Calu3 (cell line): Measurements from ENCODE around the gene KAZN. TPM values are rescaled to one million over a fixed set of nuclear protein-coding genes. Genes with fewer than 3 reads are reported as not detected.

Source experiments
- BruUV-seq: library from RNA; stranded (reverse); fragments of 400-500 nt; replicated peaks from 2 replicates; lab custom pipeline; 2021; lab: Mats Ljungman, UMichigan
- CTCF ChIA-PET: fragments of 300-600 bp; sonication (Branson Sonifier 250); formaldehyde crosslinking; loops from one replicate; lab custom pipeline; 2022; ENCODE audit warnings: antibody characterized with exemption; lab: Charles Lee
- DNase-seq: peaks from one replicate; pipeline ENCODE4 v3.0.0; 2022
- H3K27ac Mint-ChIP-seq: one replicate; pipeline ENCODE4 v1.8.0; 2022; ENCODE audit warnings: mixed read lengths; ENCODE audit not compliant: unreplicated experiment
- H3K27me3 Mint-ChIP-seq: one replicate; pipeline ENCODE4 v1.8.0; 2022; ENCODE audit warnings: mixed read lengths; ENCODE audit not compliant: unreplicated experiment
- H3K36me3 Mint-ChIP-seq: one replicate; pipeline ENCODE4 v1.8.0; 2022; ENCODE audit warnings: mild to moderate bottlenecking, moderate library complexity, mixed read lengths; ENCODE audit not compliant: insufficient read depth, unreplicated experiment
- H3K4me1 Mint-ChIP-seq: one replicate; pipeline ENCODE4 v1.8.0; 2022; ENCODE audit warnings: mild to moderate bottlenecking, low read depth, mixed read lengths; ENCODE audit not compliant: unreplicated experiment
- H3K4me3 Mint-ChIP-seq: one replicate; pipeline ENCODE4 v1.8.0; 2022; ENCODE audit warnings: mild to moderate bottlenecking, low read depth, moderate library complexity, mixed read lengths; ENCODE audit not compliant: unreplicated experiment
- H3K9me3 Mint-ChIP-seq: one replicate; pipeline ENCODE4 v1.8.0; 2022; ENCODE audit warnings: low read depth, mixed read lengths; ENCODE audit not compliant: unreplicated experiment
- CTCF ChIP-seq: fragments of 200-600 bp; IDR thresholded peaks from one replicate; pipeline ENCODE4 v1.8.0; 2022; ENCODE audit warnings: antibody characterized with exemption; ENCODE audit not compliant: unreplicated experiment
- intact Hi-C: fragments of 100-400 bp; cut with micrococcal nuclease; formaldehyde crosslinking; loops from one replicate; pipeline ENCODE4 v1.10.0; 2022; ENCODE audit not compliant: unreplicated experiment
- total RNA-seq: library from RNA; stranded (reverse); gene quantifications from 2 replicates; pipeline ENCODE4 v1.2.3, GENCODE V29; 2022

Gene KAZN
- total RNA-seq, 1 experiment from 2014 or later: 3.6 TPM

- BruUV-seq: no TSS peak
- intact Hi-C loops: no loop called here
- Mint-ChIP-seq H3K4me1 (peaks cover 31% of the 10 kb centered on the region), H3K4me3 (no peak overlapping the region), H3K27me3 (peaks cover 20% of the 10 kb centered on the region), H3K9me3 (no peaks in the 10 kb centered on the region), H3K27ac (no peak overlapping the region), H3K36me3 (peaks cover 3% of the 10 kb centered on the region)
- CTCF ChIA-PET: no interaction called here
- no peak for DNase-seq
- TF ChIP-seq CTCF: no peak
Observed at GRCh38 chr1:15095496-15095875, 497.0 kb downstream of the KAZN start.

- no peak overlapping the region for H3K27ac Mint-ChIP-seq
- no peaks in the 10 kb centered on the region for H3K36me3 Mint-ChIP-seq
- H3K4me3 Mint-ChIP-seq: no peak overlapping the region
- intact Hi-C loops: no loop called here
- no peak for TF ChIP-seq CTCF
- peaks cover 28% of the 10 kb centered on the region for H3K27me3 Mint-ChIP-seq
- no peak for DNase-seq
- no peaks in the 10 kb centered on the region for H3K9me3 Mint-ChIP-seq
- CTCF ChIA-PET: no interaction called here
- no TSS peak for BruUV-seq
- peaks cover 31% of the 10 kb centered on the region for H3K4me1 Mint-ChIP-seq
Observed at GRCh38 chr1:15096293-15096692, 497.8 kb downstream of the KAZN start.

DNA sequence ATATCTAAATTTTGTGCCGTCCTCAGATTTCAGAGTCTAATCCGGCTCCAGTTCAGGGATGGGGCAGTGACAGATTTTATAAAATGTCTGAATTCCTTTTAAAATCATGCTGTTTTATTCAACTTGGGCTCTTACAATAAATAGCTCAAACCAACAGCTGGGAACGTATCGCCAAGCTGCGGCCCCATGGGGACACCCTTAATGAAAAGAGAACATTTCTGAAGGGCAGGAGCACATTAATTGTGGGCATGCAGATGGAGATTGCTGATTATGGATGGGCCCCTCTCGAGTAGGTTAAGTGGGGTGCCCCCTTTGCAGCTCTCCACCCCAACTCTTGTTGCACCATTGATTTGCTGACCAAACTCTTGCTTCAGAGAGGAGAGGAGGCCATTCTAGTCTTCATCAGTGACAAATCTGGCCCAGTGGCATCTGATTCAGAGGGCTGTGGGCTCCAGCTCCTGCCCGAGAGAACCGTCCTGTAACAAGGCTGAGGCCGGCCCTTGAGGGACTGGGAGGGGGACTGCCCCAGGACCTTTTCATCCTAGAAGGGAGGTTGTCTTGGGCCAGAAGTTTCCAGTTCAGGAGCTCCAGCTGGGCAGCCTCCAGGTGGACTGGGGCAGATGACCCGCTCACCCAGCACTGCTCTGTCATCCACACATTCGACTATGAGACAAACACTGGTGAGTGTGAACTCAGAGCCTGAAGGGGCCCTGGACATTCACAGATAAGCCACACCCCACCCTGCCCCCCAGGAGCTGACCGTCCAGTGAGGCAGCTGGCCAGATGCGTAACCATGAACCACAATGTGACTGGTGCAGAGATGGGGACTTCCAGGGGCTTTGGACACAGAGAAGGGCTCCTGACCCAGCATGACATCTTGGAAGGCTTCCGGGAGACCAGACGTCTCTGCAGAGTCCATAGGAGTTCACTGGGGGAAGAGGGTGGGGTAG is 500.0 kb downstream of the KAZN start:
- BruUV-seq: no TSS peak

More for the DNA sequence above, 500.0 kb downstream of the KAZN start:
- CTCF ChIA-PET: interaction anchor here (0.5 kb wide), 2 partner anchors 53 to 362 kb away, joined by 4 read pairs; no protein-coding TSS in a partner anchor
- peaks cover 25% of the 10 kb centered on the region for H3K4me1 Mint-ChIP-seq
- no peaks in the 10 kb centered on the region for H3K9me3 Mint-ChIP-seq
- TF ChIP-seq CTCF: no peak
- H3K4me3 Mint-ChIP-seq: no peak overlapping the region
- H3K27ac Mint-ChIP-seq: no peak overlapping the region
- DNase-seq: no peak
- peaks cover 40% of the 10 kb centered on the region for H3K27me3 Mint-ChIP-seq
- H3K36me3 Mint-ChIP-seq: no peaks in the 10 kb centered on the region
- intact Hi-C loops: no loop called here
